ENCODE measurements around the gene HSD11B2. TPM values are rescaled to one million over a fixed set of nuclear protein-coding genes. Genes with fewer than 3 reads are reported as not detected.

HSD11B2 gene
- total and polyA plus RNA-seq, 4 donors, result 0.51 to 6.7 (median 2.2) TPM

DNA sequence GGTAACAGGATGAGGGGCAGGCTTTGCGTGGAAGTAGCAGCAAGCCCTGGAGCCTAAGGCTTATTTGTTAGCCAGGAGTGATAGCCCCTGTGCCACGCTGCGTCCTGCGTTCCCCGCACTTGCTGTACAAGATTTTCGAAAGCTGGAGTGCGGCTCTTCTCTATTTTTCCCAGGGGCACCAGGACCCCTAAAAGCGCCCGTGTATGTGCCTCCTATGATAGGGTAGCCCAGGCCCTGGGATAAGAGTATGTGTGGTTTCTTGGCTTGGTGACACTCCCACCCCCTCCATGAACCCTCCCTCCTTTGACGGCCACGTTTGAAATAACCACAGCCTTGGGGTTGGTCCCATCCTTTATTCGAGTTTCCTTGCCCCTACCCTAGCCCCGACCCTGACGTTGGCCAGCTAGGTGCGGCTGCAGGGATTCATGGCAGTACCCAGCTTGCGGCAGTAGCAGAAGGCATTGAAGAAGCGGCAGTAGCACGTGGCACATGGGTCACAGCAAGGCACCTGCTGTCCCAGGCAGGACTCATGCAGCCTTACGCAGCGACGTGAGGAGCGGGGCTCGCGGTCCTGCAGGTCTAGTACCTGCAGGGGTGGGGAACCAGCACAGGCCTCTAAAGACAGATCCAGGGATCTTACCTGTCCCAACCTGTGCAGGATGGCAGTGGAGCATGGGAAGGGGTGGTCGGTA lies 51.5 kb downstream of the HSD11B2 start (continued):
- TF ChIP-seq, protein P1, sequence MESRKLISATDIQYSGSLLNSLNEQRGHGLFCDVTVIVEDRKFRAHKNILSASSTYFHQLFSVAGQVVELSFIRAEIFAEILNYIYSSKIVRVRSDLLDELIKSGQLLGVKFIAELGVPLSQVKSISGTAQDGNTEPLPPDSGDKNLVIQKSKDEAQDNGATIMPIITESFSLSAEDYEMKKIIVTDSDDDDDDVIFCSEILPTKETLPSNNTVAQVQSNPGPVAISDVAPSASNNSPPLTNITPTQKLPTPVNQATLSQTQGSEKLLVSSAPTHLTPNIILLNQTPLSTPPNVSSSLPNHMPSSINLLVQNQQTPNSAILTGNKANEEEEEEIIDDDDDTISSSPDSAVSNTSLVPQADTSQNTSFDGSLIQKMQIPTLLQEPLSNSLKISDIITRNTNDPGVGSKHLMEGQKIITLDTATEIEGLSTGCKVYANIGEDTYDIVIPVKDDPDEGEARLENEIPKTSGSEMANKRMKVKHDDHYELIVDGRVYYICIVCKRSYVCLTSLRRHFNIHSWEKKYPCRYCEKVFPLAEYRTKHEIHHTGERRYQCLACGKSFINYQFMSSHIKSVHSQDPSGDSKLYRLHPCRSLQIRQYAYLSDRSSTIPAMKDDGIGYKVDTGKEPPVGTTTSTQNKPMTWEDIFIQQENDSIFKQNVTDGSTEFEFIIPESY (IDR thresholded peaks at IDR 0.05), result no peak
- TF ChIP-seq TAF1 (conservative IDR thresholded peaks at IDR 0.05) (no peak), RAD21 (IDR thresholded peaks at IDR 0.05) (no peak), FOXA2 (IDR thresholded peaks at IDR 0.05) (no peak), JUND (IDR thresholded peaks at IDR 0.05) (no peak), SP1 (IDR thresholded peaks at IDR 0.05) (no peak), YY1 (IDR thresholded peaks at IDR 0.05) (no peak), FOXA1 (IDR thresholded peaks at IDR 0.05) (no peak)

DNA sequence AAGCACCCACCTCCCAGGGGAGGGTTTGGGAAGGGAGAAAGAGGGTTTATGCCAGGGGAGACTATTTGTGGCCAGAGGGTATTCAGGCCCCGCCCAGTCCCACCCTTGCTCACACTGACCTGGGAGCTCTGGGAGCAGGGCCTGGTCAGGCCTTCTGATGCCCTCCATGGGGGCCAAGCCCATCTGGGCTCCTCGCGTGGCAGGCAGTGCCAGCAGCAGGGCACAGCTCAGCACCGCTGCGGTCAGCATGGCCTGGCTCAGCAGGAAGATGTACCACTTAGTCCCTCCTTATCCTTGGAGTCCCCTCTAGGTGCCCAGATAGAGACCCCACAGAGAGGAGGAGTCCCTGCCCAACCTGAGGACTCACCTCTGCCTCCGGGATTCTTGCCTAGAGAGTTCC lies 52.2 kb downstream of the HSD11B2 start, which contains the start of gene AGRP:
AGRP (minus strand) TSS at position 398 of the 400 bp plus-strand sequence; CDS start at position 249, 149 bp downstream.
- Histone ChIP-seq H3K36me3 (ENCODE audit: control insufficient read depth in 4 of 4, insufficient read depth in 3 of 4, low read depth in 1 of 4, low read length in 3 of 4) (peaks cover 0 to 7% (median 1%) of the 10 kb centered on the region in 4 donors), H3K9ac (ENCODE audit: low read depth in 1 of 2, low read length in 2 of 2) (no peak within 1 kb of the TSS), H3K4me3 (ENCODE audit: low read depth in 1 of 3, low read length in 3 of 3) (no peak within 1 kb of the TSS), H3K9me3 (ENCODE audit: control insufficient read depth in 4 of 4, low read length in 3 of 4) (no peaks in the 10 kb centered on the region), H3K27me3 (ENCODE audit: control insufficient read depth in 4 of 4, insufficient read depth in 4 of 4, low read length in 3 of 4) (no peaks in the 10 kb centered on the region), H3K4me1 (ENCODE audit: control insufficient read depth in 4 of 4, insufficient read depth in 4 of 4, low read length in 3 of 4) (peaks cover 8 to 49% (median 40%) of the 10 kb centered on the region in 4 donors), H3K27ac (ENCODE audit: low read depth in 1 of 2, low read length in 2 of 2) (no peak within 1 kb of the TSS)
- TF ChIP-seq EGR1 (IDR thresholded peaks at IDR 0.05; ENCODE audit: low read depth in 2 of 2), result no peak
- TF ChIP-seq FOXA1 (IDR thresholded peaks at IDR 0.05), result no peak
- no peak for TF ChIP-seq RXRA (IDR thresholded peaks at IDR 0.05)
- WGBS, result 96% methylated on average over 6 of the region's 6 CpGs
- DNase-seq (ENCODE audit: low spot score), result no peak

DNA sequence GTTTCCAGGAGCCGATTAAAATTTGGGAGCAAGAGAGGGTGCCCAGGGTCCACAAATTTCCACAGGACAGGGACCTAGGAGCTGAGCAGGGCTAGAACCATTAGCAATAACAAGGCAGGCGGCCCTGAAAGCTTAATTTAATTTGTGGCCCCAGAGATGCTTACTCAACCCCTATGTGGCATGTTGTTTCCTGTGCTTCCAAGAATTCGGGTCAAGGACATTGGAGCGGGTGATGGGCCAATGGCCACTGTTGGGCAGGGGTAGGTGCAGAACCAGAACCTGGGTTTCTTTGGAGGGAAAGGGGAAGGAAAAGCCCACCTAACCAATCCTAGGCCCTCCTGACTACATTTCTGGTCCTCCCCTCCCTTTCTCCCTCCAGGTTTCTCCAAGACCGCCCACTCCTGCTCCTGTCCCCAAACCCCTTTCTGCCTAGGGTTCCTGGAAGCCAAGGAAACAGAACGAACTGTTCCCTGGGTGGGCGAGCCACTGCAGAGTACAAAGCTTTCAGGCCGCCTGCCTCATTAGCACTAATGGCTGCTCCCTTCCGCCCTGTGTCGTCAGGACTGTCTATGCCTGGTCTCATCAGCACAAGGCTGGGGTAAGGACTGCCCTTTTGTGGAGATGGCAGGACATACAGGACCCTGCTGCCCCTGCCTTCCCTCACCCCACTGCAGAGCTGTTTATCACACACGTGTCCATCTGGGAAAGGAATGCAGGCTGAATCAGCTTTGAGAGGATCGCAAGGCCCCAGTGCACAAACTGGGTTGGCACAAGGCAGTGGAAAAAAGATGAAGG lies 53.0 kb downstream of the HSD11B2 start:
- DNase-seq (ENCODE audit: low spot score), result no peak
- H3K27ac ChIP-seq (ENCODE audit: low read depth in 1 of 2, low read length in 2 of 2), result no peak overlapping the region
- H3K9ac ChIP-seq (ENCODE audit: low read depth in 1 of 2, low read length in 2 of 2), result no peak overlapping the region
- peaks cover 0 to 7% (median 1%) of the 10 kb centered on the region in 4 donors for H3K36me3 ChIP-seq (ENCODE audit: control insufficient read depth in 4 of 4, insufficient read depth in 3 of 4, low read depth in 1 of 4, low read length in 3 of 4)
- no peaks in the 10 kb centered on the region for H3K27me3 ChIP-seq (ENCODE audit: control insufficient read depth in 4 of 4, insufficient read depth in 4 of 4, low read length in 3 of 4)
- TF ChIP-seq MAX (IDR thresholded peaks at IDR 0.05), result no peak
- TF ChIP-seq, protein P1 (IDR thresholded peaks at IDR 0.05), result no peak
- TF ChIP-seq, protein P2, sequence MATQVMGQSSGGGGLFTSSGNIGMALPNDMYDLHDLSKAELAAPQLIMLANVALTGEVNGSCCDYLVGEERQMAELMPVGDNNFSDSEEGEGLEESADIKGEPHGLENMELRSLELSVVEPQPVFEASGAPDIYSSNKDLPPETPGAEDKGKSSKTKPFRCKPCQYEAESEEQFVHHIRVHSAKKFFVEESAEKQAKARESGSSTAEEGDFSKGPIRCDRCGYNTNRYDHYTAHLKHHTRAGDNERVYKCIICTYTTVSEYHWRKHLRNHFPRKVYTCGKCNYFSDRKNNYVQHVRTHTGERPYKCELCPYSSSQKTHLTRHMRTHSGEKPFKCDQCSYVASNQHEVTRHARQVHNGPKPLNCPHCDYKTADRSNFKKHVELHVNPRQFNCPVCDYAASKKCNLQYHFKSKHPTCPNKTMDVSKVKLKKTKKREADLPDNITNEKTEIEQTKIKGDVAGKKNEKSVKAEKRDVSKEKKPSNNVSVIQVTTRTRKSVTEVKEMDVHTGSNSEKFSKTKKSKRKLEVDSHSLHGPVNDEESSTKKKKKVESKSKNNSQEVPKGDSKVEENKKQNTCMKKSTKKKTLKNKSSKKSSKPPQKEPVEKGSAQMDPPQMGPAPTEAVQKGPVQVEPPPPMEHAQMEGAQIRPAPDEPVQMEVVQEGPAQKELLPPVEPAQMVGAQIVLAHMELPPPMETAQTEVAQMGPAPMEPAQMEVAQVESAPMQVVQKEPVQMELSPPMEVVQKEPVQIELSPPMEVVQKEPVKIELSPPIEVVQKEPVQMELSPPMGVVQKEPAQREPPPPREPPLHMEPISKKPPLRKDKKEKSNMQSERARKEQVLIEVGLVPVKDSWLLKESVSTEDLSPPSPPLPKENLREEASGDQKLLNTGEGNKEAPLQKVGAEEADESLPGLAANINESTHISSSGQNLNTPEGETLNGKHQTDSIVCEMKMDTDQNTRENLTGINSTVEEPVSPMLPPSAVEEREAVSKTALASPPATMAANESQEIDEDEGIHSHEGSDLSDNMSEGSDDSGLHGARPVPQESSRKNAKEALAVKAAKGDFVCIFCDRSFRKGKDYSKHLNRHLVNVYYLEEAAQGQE (IDR thresholded peaks at IDR 0.05), result no peak
- TF ChIP-seq JUND (IDR thresholded peaks at IDR 0.05), result no peak
- no peak for TF ChIP-seq NR2F2 (IDR thresholded peaks at IDR 0.05)
- no peak for TF ChIP-seq RAD21 (IDR thresholded peaks at IDR 0.05)
- no peak for TF ChIP-seq FOXA1 (IDR thresholded peaks at IDR 0.05)
- TF ChIP-seq YY1 (IDR thresholded peaks at IDR 0.05), result no peak
- TF ChIP-seq ATF3 (IDR thresholded peaks at IDR 0.05), result no peak
- TF ChIP-seq GABPA (IDR thresholded peaks at IDR 0.05 in 1 of 2, conservative IDR thresholded peaks at IDR 0.05 in 1 of 2), result no peak
- no peak for TF ChIP-seq CTCF (IDR thresholded peaks at IDR 0.05; ENCODE audit: low read depth, low read length, missing input control)
- TF ChIP-seq EGR1 (IDR thresholded peaks at IDR 0.05; ENCODE audit: low read depth in 2 of 2), result no peak
- TF ChIP-seq TAF1 (conservative IDR thresholded peaks at IDR 0.05), result no peak
- no peak for TF ChIP-seq SP1 (IDR thresholded peaks at IDR 0.05)
- no peak for TF ChIP-seq FOXA2 (IDR thresholded peaks at IDR 0.05)
- TF ChIP-seq RXRA (IDR thresholded peaks at IDR 0.05), result no peak
- no peak for TF ChIP-seq HNF4G (IDR thresholded peaks at IDR 0.05)
- no peak for TF ChIP-seq HNF4A (conservative IDR thresholded peaks at IDR 0.05)
- no peak overlapping the region for H3K4me3 ChIP-seq (ENCODE audit: low read depth in 1 of 3, low read length in 3 of 3)
- H3K9me3 ChIP-seq (ENCODE audit: control insufficient read depth in 4 of 4, low read length in 3 of 4), result no peaks in the 10 kb centered on the region
- H3K4me1 ChIP-seq (ENCODE audit: control insufficient read depth in 4 of 4, insufficient read depth in 4 of 4, low read length in 3 of 4), result peaks cover 8 to 43% (median 35%) of the 10 kb centered on the region in 4 donors
- WGBS, result 91% methylated on average over 12 of the region's 12 CpGs
